Dermis microvascular lymphatic vessel endothelial cell (primary cell): Measurements from ENCODE around the gene ADARB2. TPM values are rescaled to one million over a fixed set of nuclear protein-coding genes. Genes with fewer than 3 reads are reported as not detected.
"Not testable (repeated sequence)": the region's sequence is repeated elsewhere in the genome, so short reads cannot be mapped to it uniquely, and the experiment has no call there.

Source experiments
- DNase-seq, 2 donors: peaks; one replicate each; pipeline versions ENCODE4 v3.0.0 to v3.0.0-alpha.2; 2010; ENCODE audit warnings: low read depth in 2 of 2
- total RNA-seq: library from RNA; depleted of rRNA; stranded (reverse); fragments of >200 nt; gene quantifications from 2 replicates; pipeline ENCODE4 v1.2.1, GENCODE V29; 2014

ADARB2 gene
- 0.13 TPM in 1 of 2 replicates, not detected in the other for total RNA-seq

DNA sequence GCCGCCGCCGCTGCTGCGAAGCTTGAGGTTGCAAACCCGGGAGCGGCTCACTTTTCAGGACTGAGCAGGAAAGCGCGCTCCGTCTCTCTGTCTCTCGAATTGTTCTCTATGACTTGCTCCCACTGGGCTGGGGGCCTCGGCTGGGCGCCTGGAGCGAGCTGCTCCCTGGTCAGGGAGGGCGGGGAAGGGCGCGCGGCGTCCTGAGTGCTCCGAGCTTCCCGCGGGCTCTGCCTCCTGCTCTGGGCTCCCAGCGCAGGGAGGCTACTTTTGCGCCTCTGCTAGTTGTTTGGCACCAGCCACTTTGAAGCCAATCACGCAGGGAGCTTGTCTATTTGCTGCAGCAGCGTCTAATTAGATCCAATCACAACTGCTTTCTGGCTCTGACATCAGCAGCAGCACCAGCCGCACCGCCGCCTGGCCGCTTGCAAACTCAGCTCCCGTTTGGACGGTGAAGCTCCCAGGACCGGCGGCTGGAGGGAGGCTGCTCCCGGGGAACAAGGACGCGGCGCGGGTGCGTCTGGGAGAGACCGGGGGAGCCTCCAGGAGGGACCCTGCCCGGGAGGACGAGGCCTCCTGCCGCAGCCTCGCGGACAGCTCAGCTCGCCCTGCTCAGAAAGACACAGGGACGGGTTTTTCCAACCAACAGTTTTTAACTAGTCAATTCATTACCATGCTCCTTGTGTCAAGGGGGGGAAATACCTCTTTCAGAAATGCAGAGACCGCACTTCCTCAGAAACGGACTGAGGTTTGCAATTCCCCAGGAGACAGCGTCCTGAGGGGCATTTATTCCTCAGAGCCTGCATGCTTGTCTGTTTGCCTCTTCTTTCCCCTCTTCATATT lies at the start of gene ADARB2:
ADARB2 (minus strand) TSS at position 304 of the 840 bp plus-strand sequence.
- no peak for DNase-seq

DNA sequence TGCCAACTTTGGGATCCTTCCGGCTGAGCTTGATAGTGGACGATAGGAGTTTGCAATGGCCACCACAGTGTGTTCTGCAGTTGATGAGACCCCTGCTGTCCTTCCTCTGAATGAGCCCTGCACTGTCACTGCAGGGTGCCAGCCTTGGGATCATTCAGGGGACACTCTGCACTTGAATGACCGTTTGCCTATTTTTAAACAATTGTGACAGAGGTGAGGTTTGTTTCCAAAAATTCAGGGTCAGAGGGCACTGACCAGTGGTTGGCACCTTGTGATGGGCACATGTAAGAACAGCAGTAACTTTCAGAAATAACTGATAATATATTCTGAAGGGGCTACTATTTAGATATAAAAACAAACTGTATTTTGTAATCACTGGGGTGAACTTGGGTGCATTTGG lies 48.5 kb upstream of the ADARB2 start:
- no peak for DNase-seq

DNA sequence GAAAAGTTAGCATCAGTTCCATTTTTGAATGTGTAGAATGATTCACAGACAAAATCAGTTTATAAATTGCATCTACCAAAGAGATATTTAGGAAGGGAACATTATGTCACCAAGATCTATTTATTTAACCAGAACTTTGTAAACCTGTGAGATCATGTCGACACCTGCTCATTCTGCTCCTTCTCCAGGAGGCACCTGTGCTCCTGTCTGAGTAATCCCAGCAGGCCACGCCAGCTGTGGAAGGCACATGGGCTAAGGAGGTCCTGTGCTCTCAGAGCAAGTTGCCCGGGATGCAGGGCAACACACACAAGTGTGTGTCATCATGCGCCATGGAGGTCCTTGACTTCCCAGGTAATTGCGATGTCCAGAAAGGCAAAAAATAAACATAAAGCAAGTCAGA lies 45.5 kb upstream of the ADARB2 start:
- DNase-seq, result no peak

DNA sequence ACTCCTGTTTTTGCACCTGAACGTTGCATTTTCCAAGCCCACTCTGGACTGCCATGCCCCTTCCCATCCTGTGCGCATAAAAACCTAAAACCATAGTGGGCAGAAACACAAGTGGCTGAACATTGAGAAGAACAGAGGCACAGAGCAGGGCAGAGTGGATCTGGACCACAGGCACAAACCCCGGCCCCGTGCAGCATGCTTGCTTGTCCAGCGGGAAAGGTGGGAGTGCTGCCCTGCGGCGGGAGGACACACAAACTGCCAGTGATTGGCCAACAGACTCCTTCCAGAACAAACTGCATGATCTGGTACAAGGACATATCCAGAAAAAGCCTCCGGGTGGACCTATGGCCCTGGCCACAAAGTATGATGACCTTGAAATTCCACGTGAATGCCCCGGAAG lies 42.5 kb upstream of the ADARB2 start:
- DNase-seq, result no peak

DNA sequence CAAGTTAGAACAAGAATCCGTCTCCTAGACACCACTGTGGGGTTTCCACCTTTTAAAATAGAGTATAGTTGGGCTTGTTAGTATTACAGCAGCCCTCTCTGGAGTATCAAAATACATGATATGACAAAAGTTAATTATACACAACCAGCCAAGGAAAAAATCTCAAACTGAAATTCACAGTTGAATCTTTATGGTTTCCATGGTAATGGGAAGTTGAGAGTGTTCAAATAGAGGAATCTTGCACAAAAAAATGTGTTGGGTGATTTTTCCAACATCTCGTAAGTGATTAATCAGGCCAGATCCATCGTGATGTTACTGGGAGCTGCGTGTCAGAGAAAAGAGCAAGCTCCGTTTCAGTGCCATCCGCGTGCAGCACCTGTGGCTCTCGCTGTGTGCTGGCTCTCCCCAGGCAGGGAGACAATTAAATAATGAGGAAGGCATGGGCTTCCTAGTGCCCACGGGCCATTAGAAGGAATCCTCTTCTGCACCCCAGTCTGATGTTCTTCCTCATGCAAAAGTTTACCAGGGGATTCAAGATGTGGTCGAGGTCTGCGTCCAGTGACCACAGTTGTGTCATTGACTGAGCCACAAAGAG lies 41.1 kb upstream of the ADARB2 start:
- no peak for DNase-seq

DNA sequence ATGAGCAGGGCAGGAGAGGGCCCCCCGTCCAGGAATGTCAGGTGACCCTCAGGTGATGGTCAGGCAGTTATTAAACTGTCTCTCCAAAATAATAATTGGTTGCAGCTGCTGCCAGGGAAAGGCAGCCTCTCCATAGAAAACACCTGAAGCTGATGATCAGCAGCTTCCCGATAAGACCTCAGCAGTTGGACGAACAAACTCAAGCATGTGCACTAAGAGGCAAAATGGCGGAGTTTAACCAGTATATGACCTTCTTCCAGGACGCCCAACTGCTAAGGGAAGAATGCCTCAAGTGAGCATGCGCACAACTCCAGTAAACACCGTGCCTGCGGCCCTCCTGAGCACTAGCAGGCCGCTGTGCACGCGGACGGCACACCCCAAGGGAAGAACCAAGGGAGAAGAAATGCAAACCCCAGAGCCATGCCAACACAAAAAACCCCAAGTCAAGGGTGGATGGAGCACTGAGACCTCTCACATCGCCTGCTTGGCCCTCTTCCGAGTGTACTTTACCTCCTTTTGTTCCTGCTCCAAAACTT lies 38.9 kb upstream of the ADARB2 start:
- no peak for DNase-seq

DNA sequence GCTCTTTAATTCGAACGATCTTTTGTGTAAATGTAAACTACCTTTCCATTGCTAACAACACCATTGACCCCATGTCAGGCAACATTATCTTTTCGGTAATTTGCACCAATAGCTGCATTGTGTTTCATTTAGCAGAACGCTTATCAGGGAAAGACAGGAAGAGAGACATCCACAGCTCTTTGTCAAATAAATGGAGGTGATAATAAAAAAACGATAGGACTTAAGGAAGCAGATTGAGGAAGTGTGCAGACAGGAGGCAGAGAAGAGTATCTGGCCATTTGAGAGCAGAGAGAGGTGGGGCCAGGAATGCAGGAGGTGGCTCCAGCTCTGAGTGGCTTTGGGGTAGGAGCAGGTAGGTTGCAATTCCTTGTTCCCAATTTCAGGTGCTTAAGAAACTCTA lies 37.5 kb upstream of the ADARB2 start:
- DNase-seq, result no peak

DNA sequence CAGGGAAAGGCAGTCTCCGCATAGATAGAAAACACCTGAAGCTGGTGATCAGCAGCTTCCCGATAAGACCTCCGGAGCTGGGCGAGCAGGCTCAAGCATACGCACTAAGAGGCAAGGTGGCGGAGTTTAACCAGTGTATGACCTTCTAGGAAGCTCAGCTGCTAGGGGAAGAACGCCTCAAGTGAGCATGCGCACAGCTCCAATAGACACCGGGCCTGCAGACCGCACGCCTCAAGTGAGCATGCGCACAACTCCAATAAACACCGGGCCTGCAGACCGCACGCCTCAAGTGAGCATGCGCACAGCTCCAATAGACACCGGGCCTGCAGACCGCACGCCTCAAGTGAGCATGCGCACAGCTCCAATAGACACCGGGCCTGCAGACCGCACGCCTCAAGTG lies 35.9 kb upstream of the ADARB2 start:
- DNase-seq, result not testable (repeated sequence)

DNA sequence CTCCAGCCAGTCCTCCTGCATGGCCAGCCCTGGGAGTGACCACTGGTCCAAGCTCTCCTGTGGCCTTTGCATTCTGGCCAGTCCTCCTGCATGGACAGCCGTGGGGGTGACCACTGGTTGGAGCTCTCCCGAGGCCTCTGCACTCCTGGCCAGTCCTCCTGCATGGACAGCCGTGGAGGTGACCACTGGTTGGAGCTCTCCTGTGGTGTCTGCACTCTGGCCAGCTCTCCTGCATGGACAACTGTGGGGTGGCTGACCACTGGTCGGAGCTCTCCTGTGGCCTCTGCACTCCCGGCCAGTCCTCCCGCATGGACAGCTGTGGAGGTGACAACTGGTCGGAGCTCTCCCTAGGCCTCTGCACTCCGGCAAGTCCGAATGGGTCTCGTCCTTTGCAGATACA lies 28.7 kb upstream of the ADARB2 start:
- no peak for DNase-seq

DNA sequence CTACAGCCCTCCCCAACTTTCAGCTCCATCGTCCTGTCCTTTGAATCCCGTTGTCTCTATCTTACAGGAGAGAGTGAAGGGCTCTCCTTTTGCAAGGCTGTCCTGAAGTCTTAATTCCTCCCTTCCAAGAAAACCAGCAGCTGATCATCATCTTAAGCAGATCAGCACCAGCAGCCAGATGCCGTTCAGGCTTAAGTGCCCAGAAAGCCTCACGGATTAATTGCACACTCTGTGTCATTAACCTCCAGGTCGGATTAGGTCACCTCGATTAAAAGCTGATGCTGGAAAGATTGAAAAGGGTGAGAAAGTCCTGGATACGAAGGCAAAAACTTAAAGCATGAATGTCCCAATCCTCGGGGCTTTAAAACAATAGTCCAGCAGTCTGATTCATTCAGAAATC lies 24.8 kb upstream of the ADARB2 start:
- DNase-seq, result no peak

DNA sequence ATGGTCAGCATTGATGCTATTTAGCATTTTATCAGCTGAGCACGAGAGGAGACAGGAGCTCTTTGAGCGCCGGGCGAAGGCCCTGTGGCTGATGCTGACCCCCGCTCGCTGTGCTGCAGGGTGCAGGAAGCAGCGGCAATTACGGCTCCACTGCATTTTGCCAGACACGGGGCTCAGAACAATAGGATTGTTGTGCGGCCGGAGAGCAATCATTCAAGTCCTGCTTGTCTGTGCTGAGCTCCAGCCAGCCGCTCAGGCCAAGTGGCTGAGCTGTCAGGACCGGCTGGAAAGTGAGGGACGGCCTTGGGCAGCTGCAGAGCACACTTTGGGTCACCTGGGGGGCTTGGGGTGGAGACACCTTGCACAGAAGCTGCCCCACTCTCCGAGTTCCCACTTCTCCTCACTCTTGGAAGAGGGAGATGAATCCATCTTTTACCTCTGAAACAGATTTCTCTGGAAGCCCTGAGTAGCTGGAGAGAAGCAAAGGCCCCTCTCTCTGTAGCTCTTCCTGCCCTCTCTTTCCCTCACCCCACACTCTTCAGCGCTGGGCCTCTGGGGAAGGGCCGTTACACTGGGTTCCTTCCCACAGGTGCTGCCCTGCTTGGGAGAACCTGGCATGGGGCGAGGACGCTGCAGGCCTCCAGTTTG lies 17.3 kb upstream of the ADARB2 start:
- DNase-seq, result no peak

DNA sequence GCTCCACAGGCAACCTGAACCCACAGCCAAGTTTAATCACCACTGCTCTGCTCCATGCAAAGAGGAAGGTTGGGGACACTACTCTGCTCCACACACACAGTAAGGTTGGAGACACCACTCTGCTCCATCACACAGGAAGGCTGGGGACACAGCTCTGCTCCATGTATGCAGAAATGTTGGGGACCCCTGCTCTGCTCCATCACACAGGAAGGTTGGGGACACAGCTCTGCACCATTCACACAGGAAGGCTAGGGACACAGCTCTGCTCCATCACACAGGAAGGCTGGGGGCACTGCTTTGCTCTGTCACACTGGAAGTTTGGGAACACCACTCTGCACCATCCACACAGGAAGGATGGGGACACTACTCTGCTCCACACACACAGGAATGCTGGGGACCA lies 14.8 kb upstream of the ADARB2 start:
- no peak for DNase-seq

DNA sequence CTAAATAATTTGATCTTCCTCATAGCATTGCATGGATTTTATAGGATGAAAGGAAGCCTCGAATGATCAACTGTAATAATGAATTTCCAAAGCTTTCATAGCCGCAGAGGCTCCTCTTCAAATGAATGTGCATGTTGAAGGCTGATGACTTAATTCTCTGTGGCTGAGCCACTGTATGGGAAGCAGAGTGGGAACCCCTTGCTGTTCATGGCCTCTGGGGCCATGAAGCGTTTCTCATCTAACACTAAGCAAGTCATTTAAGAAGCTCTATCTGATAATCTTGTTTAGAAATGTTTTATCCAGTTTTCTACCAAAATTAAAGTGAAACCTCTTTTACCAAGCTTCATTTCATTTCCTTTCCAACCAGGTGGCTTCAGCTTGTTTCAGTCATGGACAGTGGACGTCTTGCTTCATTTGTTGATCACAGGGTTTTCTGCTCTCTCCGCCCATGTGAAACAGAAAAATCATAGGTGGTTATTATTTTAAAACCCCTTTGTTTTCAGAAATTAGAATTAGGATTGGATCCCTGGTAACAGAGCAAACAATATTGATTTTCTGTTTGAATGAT lies 10.3 kb upstream of the ADARB2 start:
- DNase-seq, result no peak

DNA sequence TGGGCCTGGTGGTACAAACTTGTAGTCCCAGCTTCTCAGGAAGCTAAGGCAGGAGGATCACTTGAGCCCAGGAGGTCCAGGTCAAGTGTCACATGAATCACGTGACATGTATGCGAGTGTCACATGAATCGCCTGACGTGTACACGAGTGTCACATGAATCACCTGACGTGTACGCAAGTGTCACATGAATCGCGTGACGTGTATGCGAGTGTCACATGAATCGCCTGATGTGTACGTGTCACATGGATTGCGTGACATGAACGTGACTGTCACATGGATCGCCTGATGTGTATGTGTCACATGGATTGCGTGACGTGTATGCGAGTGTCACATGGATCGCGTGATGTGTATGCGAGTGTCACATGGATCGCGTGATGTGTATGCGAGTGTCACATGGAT lies 9.5 kb upstream of the ADARB2 start:
- no peak for DNase-seq

DNA sequence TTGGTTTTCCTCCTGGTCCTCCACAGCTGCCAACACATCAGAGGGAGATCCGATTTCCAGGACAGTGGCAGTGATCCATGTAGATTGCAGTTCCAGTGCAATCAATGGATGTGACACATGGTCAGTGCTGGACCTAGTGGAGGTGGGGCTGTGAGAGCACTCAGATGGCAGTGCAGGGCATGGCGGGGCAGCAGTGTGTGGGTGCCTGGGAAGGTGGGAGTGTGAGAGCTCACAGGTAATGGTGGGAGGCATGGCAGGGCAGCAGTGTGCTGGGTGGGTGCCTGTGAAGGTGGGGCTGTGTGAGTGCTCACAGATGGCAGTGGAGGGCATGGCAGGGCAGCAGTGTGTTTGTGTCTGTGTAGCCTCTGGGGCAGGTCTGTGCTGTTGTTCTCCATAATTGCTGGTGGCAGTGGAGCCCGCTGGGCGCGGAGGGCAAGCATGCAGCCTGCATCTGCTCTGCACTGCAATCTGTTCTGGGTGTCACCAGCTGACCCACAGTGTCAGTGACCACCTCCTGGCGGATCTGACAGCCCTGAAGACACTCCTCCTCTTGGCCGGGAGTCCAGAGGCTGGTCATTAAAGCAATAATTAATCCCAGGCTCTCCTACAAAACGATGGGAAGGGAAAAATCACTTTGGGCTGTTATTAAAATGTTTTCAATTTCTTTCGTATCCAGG lies 8.6 kb upstream of the ADARB2 start:
- DNase-seq, result no peak

DNA sequence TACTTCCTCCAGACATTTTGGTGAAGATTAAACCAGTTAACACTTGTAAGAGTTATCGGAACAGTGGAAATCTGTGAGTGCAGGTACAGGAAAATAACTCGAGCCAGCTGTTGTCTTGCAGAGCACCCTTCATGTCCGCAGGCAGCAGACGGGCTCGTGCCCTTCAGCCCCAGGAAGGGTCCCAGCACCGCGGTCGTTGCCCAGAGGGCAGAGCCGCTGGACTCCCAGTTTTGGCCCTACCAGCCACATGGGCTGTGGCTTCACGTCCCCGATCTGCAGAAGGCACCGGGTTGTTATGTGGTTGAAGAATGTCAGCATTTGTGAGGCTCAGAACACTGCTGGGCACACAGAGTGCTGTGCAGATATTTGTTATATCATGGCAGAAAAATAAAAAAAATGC lies 7.2 kb upstream of the ADARB2 start:
- no peak for DNase-seq

DNA sequence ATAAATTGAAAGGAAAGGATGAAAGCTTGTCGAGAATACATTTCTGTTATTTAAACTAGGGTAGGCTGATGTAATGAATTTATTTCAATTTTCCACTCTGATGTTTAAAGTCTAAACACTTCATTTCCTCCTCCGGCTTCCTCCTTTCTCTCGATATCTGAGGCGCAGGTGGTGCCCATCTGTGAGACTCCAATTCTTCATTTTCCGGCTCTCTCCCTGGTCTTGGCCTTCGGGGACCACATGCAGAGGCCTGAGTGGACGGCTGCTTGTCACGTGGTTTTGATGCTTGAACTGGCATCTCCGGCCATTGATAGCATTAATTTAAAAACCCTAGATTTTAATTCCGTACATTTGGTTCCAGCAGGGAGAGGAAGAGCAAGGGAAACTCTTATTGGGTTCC lies 5.8 kb upstream of the ADARB2 start:
- DNase-seq, result no peak

DNA sequence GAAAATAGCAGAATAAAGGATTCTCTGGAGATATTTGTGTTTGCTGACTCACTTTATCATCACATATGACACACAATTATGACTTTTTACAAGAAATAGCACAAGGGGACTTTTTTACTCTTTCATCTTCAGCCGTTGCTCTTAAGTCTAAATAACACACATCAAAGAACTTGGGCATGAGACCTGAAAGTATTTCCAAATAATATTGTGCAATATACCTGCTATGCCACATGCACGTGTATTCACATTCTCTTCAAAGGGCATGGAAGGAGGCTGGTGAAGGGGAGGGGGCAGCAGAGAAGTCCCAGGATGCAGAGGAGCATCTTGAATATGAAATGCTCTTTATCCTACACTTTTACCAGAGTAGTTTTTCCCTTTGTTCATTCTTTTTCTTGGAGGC lies 4.1 kb upstream of the ADARB2 start:
- DNase-seq, result no peak

DNA sequence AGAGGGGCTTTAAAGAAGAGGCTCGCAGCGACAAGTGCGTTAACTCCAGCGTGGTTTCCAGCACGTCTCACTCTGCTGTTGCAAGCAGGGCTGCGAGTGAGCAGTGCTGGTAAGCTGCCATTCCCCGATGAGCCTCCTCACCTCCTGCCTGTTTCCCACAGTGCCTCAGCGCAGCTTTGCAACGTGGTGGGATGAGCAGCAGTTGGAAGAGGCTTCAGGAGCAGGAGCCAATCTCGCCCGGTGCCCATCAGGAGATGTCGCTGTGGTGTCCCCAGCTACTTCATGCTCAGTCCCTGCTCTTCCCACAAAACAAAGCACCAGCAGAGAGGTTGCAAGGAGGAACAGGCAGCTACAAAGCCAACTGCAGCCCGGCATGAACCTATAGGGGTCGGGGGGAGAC lies 2.4 kb upstream of the ADARB2 start:
- DNase-seq, result no peak

DNA sequence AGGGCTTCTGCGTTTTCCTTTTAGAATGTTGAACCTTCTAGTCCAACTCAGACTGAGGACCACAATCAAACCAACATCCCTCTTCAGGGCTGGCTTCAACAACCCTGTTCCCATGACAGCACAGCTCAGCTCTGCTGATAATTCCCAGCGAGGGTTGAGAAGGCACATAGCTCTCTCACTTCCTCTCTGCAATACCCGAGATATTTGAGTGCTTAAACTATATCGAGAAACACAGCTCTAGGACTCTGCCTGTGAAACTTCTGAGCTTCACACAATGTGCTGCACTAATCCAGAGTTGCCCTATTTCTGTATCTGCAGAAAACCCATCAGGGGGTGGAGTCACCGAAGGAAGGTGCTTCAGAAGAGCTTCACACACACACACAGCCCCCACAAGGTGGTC lies 1.6 kb upstream of the ADARB2 start:
- DNase-seq, result no peak

DNA sequence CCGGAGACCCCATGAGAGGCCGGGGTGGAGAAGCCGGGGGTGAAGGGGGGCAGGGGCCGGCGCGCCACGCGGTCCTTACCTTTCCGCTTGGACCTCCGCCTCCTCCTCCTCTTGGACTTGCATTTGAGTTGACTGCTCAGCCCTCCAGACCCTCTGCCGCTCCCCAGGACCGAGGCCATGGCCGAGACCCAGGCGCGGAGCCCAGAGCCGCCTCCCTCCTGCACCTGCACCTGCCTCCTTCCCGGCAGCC lies 428 bp downstream of the ADARB2 start:
- DNase-seq, result no peak
